ENCODE data around the gene SULT6B1. TPM values are rescaled to one million over a fixed set of nuclear protein-coding genes. Genes with fewer than 3 reads are reported as not detected.
"Not testable (repeated sequence)": the region's sequence is repeated elsewhere in the genome, so short reads cannot be mapped to it uniquely, and the experiment has no call there.

The SULT6B1 gene
- not detected for total RNA-seq

- 60 to 100% (median 86%) methylated on average over 1 to 2 of the region's 2 CpGs; no CpG with 5 or more reads in 3 of the 10 experiments for WGBS, 10 experiments
- ATAC-seq (replicated peaks in 6 of 8) = no peak
- Histone ChIP-seq H3K4me1 (replicated peaks in 1 of 2) (no peaks in the 10 kb centered on the region), H3K4me3 (no peak within 1 kb of the TSS), H3K27ac (no peak within 1 kb of the TSS)
- in situ Hi-C loops (cut with MboI; ENCODE audit: low pct_unique_long_range_greater_than_20kb in 2 of 9, low sequenced_read_pairs in 9 of 9, unreplicated experiment in 9 of 9) = no loop called here
Observed at GRCh38 chr2:37188570-37188969, at the start of gene SULT6B1. TSS of gene SULT6B1 (minus strand) at chr2:37188670. CDS start at chr2:37188640, 30 bp downstream.

GRCh38 chr2:37232131-37232933 lies 43.9 kb upstream of the SULT6B1 start:
- peak overlapping the region; percentile 75 to 91 (median 86) for H3K4me3 ChIP-seq
- in situ Hi-C loops (cut with MboI; ENCODE audit: low pct_unique_long_range_greater_than_20kb in 2 of 9, low sequenced_read_pairs in 9 of 9, unreplicated experiment in 9 of 9) = no loop called here
- 0 to 15% (median 10%) methylated on average over 2 to 16 of the region's 18 CpGs; no CpG with 5 or more reads in 1 of the 10 experiments for WGBS, 10 experiments
- H3K27ac ChIP-seq = peak overlapping the region; percentile 89 to 92
- peak; percentile 9 to 36 (median 24) for ATAC-seq (replicated peaks in 6 of 8)
- H3K4me1 ChIP-seq (replicated peaks in 1 of 2) = peaks cover 14 to 17% of the 10 kb centered on the region in 2 donors

- in situ Hi-C loops (cut with MboI; ENCODE audit: low pct_unique_long_range_greater_than_20kb in 2 of 9, low sequenced_read_pairs in 9 of 9, unreplicated experiment in 9 of 9) = no loop called here
- Histone ChIP-seq H3K4me3 (peak within 1 kb of the TSS; percentile 75 to 91 (median 86)), H3K27ac (peak within 1 kb of the TSS; percentile 89 to 92), H3K4me1 (replicated peaks in 1 of 2) (peaks cover 17 to 21% of the 10 kb centered on the region in 2 donors)
- peak; percentile 89 to 97 (median 96) for ATAC-seq (replicated peaks in 6 of 8)
- WGBS, 10 experiments = 0 to 24% (median 1%) methylated on average over 2 to 32 of the region's 73 CpGs; no CpG with 5 or more reads in 3 of the 10 experiments
Observed at GRCh38 chr2:37231241-37232130, 43.0 kb upstream of the SULT6B1 start, which contains the start of the genes CEBPZ and NDUFAF7. TSS of gene CEBPZ (minus strand) at chr2:37231596. CDS start at chr2:37231567, 29 bp downstream. TSS of gene NDUFAF7 (plus strand) at chr2:37231658. CDS start at chr2:37231706, 48 bp downstream.

GRCh38 chr2:37230581-37230980 lies 42.1 kb upstream of the SULT6B1 start:
- Histone ChIP-seq H3K4me3 (peak overlapping the region; percentile 75 to 91 (median 86)), H3K27ac (no peak overlapping the region), H3K4me1 (replicated peaks in 1 of 2) (peaks cover 22 to 26% of the 10 kb centered on the region in 2 donors)
- no peak for ATAC-seq (replicated peaks in 6 of 8)
- WGBS, 10 experiments = 0 to 2% (median 0%) methylated on average over 1 to 8 of the region's 8 CpGs; no CpG with 5 or more reads in 3 of the 10 experiments
- in situ Hi-C loops (cut with MboI; ENCODE audit: low pct_unique_long_range_greater_than_20kb in 2 of 9, low sequenced_read_pairs in 9 of 9, unreplicated experiment in 9 of 9) = no loop called here

- H3K4me1 ChIP-seq (replicated peaks in 1 of 2) = peaks cover 26 to 33% of the 10 kb centered on the region in 2 donors
- no peak overlapping the region for H3K4me3 ChIP-seq
- no peak overlapping the region for H3K27ac ChIP-seq
- 80 to 100% (median 95%) methylated on average over 2 to 3 of the region's 3 CpGs for WGBS, 10 experiments
- in situ Hi-C loops (cut with MboI; ENCODE audit: low pct_unique_long_range_greater_than_20kb in 2 of 9, low sequenced_read_pairs in 9 of 9, unreplicated experiment in 9 of 9) = no loop called here
- no peak for ATAC-seq (replicated peaks in 6 of 8)
Observed at GRCh38 chr2:37228788-37229187, 40.3 kb upstream of the SULT6B1 start.

GRCh38 chr2:37226863-37227262 lies 38.4 kb upstream of the SULT6B1 start:
- in situ Hi-C loops (cut with MboI; ENCODE audit: low pct_unique_long_range_greater_than_20kb in 2 of 9, low sequenced_read_pairs in 9 of 9, unreplicated experiment in 9 of 9) = no loop called here
- H3K4me1 ChIP-seq (replicated peaks in 1 of 2) = peaks cover 15 to 24% of the 10 kb centered on the region in 2 donors
- H3K27ac ChIP-seq = no peak overlapping the region
- WGBS, 10 experiments = 60 to 100% (median 89%) methylated on average over 1 to 3 of the region's 4 CpGs; no CpG with 5 or more reads in 1 of the 10 experiments
- no peak overlapping the region for H3K4me3 ChIP-seq
- no peak for ATAC-seq (replicated peaks in 6 of 8)

- in situ Hi-C loops (cut with MboI; ENCODE audit: low pct_unique_long_range_greater_than_20kb in 2 of 9, low sequenced_read_pairs in 9 of 9, unreplicated experiment in 9 of 9); ATAC-seq (replicated peaks in 6 of 8); H3K27ac ChIP-seq: not testable (repeated sequence)
- WGBS, 10 experiments = no CpG with 5 or more reads among the region's 2 CpGs
- Histone ChIP-seq H3K4me1 (replicated peaks in 1 of 2) (peaks cover 15 to 21% of the 10 kb centered on the region in 2 donors), H3K4me3 (peak overlapping the region in 2 of 5 donors; percentile 3 to 4)
Observed at GRCh38 chr2:37225129-37225528, 36.7 kb upstream of the SULT6B1 start.

- ATAC-seq (replicated peaks in 6 of 8) = no peak
Observed at GRCh38 chr2:37224063-37224462, 35.6 kb upstream of the SULT6B1 start.

GRCh38 chr2:37223131-37223530 lies 34.7 kb upstream of the SULT6B1 start:
- no peak for ATAC-seq (replicated peaks in 6 of 8)
- Histone ChIP-seq H3K27ac (no peak overlapping the region), H3K4me1 (replicated peaks in 1 of 2) (peaks cover 12 to 15% of the 10 kb centered on the region in 2 donors), H3K4me3 (no peak overlapping the region)
- in situ Hi-C loops (cut with MboI; ENCODE audit: low pct_unique_long_range_greater_than_20kb in 2 of 9, low sequenced_read_pairs in 9 of 9, unreplicated experiment in 9 of 9) = no loop called here
- 80 to 100% (median 100%) methylated on average over 1 to 4 of the region's 4 CpGs for WGBS, 10 experiments

More at GRCh38 chr2:37224063-37224462, 35.6 kb upstream of the SULT6B1 start:
- no peak overlapping the region for H3K4me3 ChIP-seq
- in situ Hi-C loops (cut with MboI; ENCODE audit: low pct_unique_long_range_greater_than_20kb in 2 of 9, low sequenced_read_pairs in 9 of 9, unreplicated experiment in 9 of 9) = no loop called here
- H3K4me1 ChIP-seq (replicated peaks in 1 of 2) = peaks cover 12 to 15% of the 10 kb centered on the region in 2 donors
- no peak overlapping the region for H3K27ac ChIP-seq
- WGBS, 10 experiments = 60 to 100% (median 100%) methylated on average over 1 of the region's 1 CpG

GRCh38 chr2:37219046-37219445 lies 30.6 kb upstream of the SULT6B1 start:
- WGBS, 10 experiments = 78 to 100% (median 91%) methylated on average over 1 to 4 of the region's 4 CpGs; no CpG with 5 or more reads in 1 of the 10 experiments

GRCh38 chr2:37215250-37215649 lies 26.8 kb upstream of the SULT6B1 start:
- no peak for ATAC-seq (replicated peaks in 6 of 8)
- in situ Hi-C loops (cut with MboI; ENCODE audit: low pct_unique_long_range_greater_than_20kb in 2 of 9, low sequenced_read_pairs in 9 of 9, unreplicated experiment in 9 of 9) = no loop called here
- Histone ChIP-seq H3K27ac (no peak overlapping the region), H3K4me3 (no peak overlapping the region), H3K4me1 (replicated peaks in 1 of 2) (no peaks in the 10 kb centered on the region)
- 83 to 100% (median 100%) methylated on average over 1 of the region's 1 CpG; no CpG with 5 or more reads in 3 of the 10 experiments for WGBS, 10 experiments

More at GRCh38 chr2:37219046-37219445, 30.6 kb upstream of the SULT6B1 start:
- Histone ChIP-seq H3K27ac (no peak overlapping the region), H3K4me1 (replicated peaks in 1 of 2) (no peaks in the 10 kb centered on the region), H3K4me3 (no peak overlapping the region)
- in situ Hi-C loops (cut with MboI; ENCODE audit: low pct_unique_long_range_greater_than_20kb in 2 of 9, low sequenced_read_pairs in 9 of 9, unreplicated experiment in 9 of 9) = no loop called here
- ATAC-seq (replicated peaks in 6 of 8) = no peak

GRCh38 chr2:37211939-37212338 lies 23.5 kb upstream of the SULT6B1 start:
- in situ Hi-C loops (cut with MboI; ENCODE audit: low pct_unique_long_range_greater_than_20kb in 2 of 9, low sequenced_read_pairs in 9 of 9, unreplicated experiment in 9 of 9) = no loop called here
- WGBS, 10 experiments = 72 to 100% (median 93%) methylated on average over 2 to 3 of the region's 3 CpGs; no CpG with 5 or more reads in 1 of the 10 experiments

GRCh38 chr2:37211212-37211611 lies 22.7 kb upstream of the SULT6B1 start:
- Histone ChIP-seq H3K27ac (no peak overlapping the region), H3K4me1 (replicated peaks in 1 of 2) (no peaks in the 10 kb centered on the region), H3K4me3 (no peak overlapping the region)
- ATAC-seq (replicated peaks in 6 of 8) = no peak
- in situ Hi-C loops (cut with MboI; ENCODE audit: low pct_unique_long_range_greater_than_20kb in 2 of 9, low sequenced_read_pairs in 9 of 9, unreplicated experiment in 9 of 9) = no loop called here

More at GRCh38 chr2:37211939-37212338, 23.5 kb upstream of the SULT6B1 start:
- ATAC-seq (replicated peaks in 6 of 8) = no peak
- H3K27ac ChIP-seq = no peak overlapping the region
- no peak overlapping the region for H3K4me3 ChIP-seq
- H3K4me1 ChIP-seq (replicated peaks in 1 of 2) = no peaks in the 10 kb centered on the region
